Neuronal stem cell (in vitro differentiated cells): ENCODE data around the gene OR2V1.

Experiments used
- DNase-seq: peaks from one replicate; pipeline ENCODE4 v3.0.0-alpha.2; 2013; ENCODE audit warnings: low spot score
- H2AFZ ChIP-seq: one replicate; pipeline ENCODE4 v1.6.1; 2013; ENCODE audit warnings: mild to moderate bottlenecking, low read length, inconsistent platforms
- H2AK5ac ChIP-seq: 2 replicates; pipeline ENCODE4 v1.6.1; 2013; ENCODE audit warnings: low read depth, mild to moderate bottlenecking, inconsistent platforms, low read length, moderate library complexity, mixed read lengths
- H2BK120ac ChIP-seq: 2 replicates; pipeline ENCODE4 v1.6.1; 2013; ENCODE audit warnings: low read depth, mild to moderate bottlenecking, inconsistent platforms, low read length, moderate library complexity, mixed read lengths
- H2BK12ac ChIP-seq: one replicate; pipeline ENCODE4 v1.6.1; 2013; ENCODE audit warnings: low read length, inconsistent platforms
- H2BK15ac ChIP-seq: 2 replicates; pipeline ENCODE4 v1.6.1; 2013; ENCODE audit warnings: mild to moderate bottlenecking, low read length, inconsistent platforms, mixed read lengths
- H2BK5ac ChIP-seq: one replicate; pipeline ENCODE4 v1.6.1; 2013; ENCODE audit warnings: inconsistent platforms, mild to moderate bottlenecking, low read length, moderate library complexity
- H3K14ac ChIP-seq: one replicate; pipeline ENCODE4 v1.6.1; 2013; ENCODE audit warnings: low read length, inconsistent platforms
- H3K18ac ChIP-seq: 2 replicates; pipeline ENCODE4 v1.6.1; 2013; ENCODE audit warnings: low read length, inconsistent platforms
- H3K23ac ChIP-seq: 2 replicates; pipeline ENCODE4 v1.6.1; 2013; ENCODE audit warnings: low read depth, mild to moderate bottlenecking, mixed read lengths, low read length, inconsistent platforms; ENCODE audit not compliant: poor library complexity
- H3K27ac ChIP-seq: replicated peaks from 3 replicates; pipeline ENCODE4 v1.5.1; 2013; ENCODE audit warnings: low read length, inconsistent platforms
- H3K27me3 ChIP-seq, 3 experiments: 2 replicates each; pipeline ENCODE4 v1.6.1; 2013; ENCODE audit warnings: low read length in 3 of 3, mild to moderate bottlenecking in 2 of 3, inconsistent platforms in 1 of 3, low read depth in 1 of 3, mixed read lengths in 1 of 3, moderate library complexity in 1 of 3; ENCODE audit not compliant: control insufficient read depth in 3 of 3, insufficient read depth in 3 of 3
- H3K36me3 ChIP-seq, 2 donors: replicated peaks in 1 of 2; 2 replicates each; pipeline ENCODE4 v1.6.1; 2013; ENCODE audit warnings: low read length in 2 of 2; ENCODE audit not compliant: control insufficient read depth in 2 of 2, insufficient read depth in 2 of 2
- H3K4ac ChIP-seq: 2 replicates; pipeline ENCODE4 v1.6.1; 2013; ENCODE audit warnings: inconsistent platforms, mild to moderate bottlenecking, low read length, moderate library complexity
- H3K4me1 ChIP-seq, 2 donors: 1 replicate in 1 of 2; 2 replicates in 1 of 2; pipeline ENCODE4 v1.6.1; 2013; ENCODE audit warnings: low read length in 2 of 2, low read depth in 1 of 2; ENCODE audit not compliant: control insufficient read depth in 2 of 2, insufficient read depth in 1 of 2
- H3K4me2 ChIP-seq: one replicate; pipeline ENCODE4 v1.6.1; 2013; ENCODE audit warnings: mild to moderate bottlenecking, low read length, inconsistent platforms; ENCODE audit not compliant: insufficient read depth, poor library complexity, severe bottlenecking
- H3K4me3 ChIP-seq, 2 donors: 2 replicates each; pipeline ENCODE4 v1.5.1; 2013; ENCODE audit warnings: low read length in 2 of 2, mild to moderate bottlenecking in 2 of 2, inconsistent platforms in 1 of 2, moderate library complexity in 1 of 2
- H3K79me1 ChIP-seq: one replicate; pipeline ENCODE4 v1.6.1; 2013; ENCODE audit warnings: low read depth, mild to moderate bottlenecking, inconsistent platforms, low read length, moderate library complexity
- H3K9ac ChIP-seq: one replicate; pipeline ENCODE4 v1.6.1; 2013; ENCODE audit warnings: mild to moderate bottlenecking, low read depth, low read length, inconsistent platforms; ENCODE audit not compliant: poor library complexity
- H3K9me3 ChIP-seq, 2 donors: replicated peaks in 1 of 2; 2 replicates each; pipeline versions ENCODE3 to v1.6.1; 2013; ENCODE audit warnings: low read length in 2 of 2, mild to moderate bottlenecking in 2 of 2, inconsistent platforms in 1 of 2, low read depth in 1 of 2, mixed read lengths in 1 of 2, moderate library complexity in 1 of 2; ENCODE audit not compliant: control insufficient read depth in 2 of 2, insufficient read depth in 1 of 2
- H4K8ac ChIP-seq: one replicate; pipeline ENCODE4 v1.6.1; 2013; ENCODE audit warnings: low read depth, mild to moderate bottlenecking, inconsistent platforms, low read length, moderate library complexity
- H4K91ac ChIP-seq: one replicate; pipeline ENCODE4 v1.6.1; 2013; ENCODE audit warnings: low read length, low read depth, mild to moderate bottlenecking, inconsistent platforms; ENCODE audit not compliant: poor library complexity
- WGBS, 2 donors: extraction: QIAGEN DNeasy Blood & Tissue Kit; methylation state at CpG; one replicate each; pipeline ENCODE4 v1.1.7; 2013; ENCODE audit warnings: missing lambda C conversion rate in 2 of 2, mixed read lengths in 1 of 2; ENCODE audit not compliant: insufficient read length in 2 of 2, insufficient replicate concordance in 1 of 2; ENCODE audit errors: extremely low coverage in 2 of 2; 5-methylcytosine and 5-hydroxymethylcytosine counted together

Gene OR2V1

GRCh38 chr5:181173420-181174342, 42.7 kb upstream of the OR2V1 start:
- Histone ChIP-seq H3K4ac (no peak overlapping the region), H3K9ac (no peak overlapping the region), H2BK120ac (no peak overlapping the region), H2AFZ (peak overlapping the region; percentile 44), H2BK5ac (no peak overlapping the region), H3K23ac (no peak overlapping the region), H3K4me1 (peaks cover 7 to 10% of the 10 kb centered on the region in 2 donors), H4K91ac (no peak overlapping the region), H3K18ac (no peak overlapping the region), H3K4me2 (peak overlapping the region; percentile 54), H3K36me3 (no peaks in the 10 kb centered on the region), H2AK5ac (no peak overlapping the region), H3K4me3 (peak overlapping the region; percentile 20 to 68), H2BK15ac (no peak overlapping the region), H3K9me3 (peaks cover 0 to 2% of the 10 kb centered on the region in 2 donors), H4K8ac (no peak overlapping the region), H3K79me1 (no peaks in the 10 kb centered on the region), H3K27me3 (peaks cover 2 to 56% (median 40%) of the 10 kb centered on the region in 3 experiments), H2BK12ac (no peak overlapping the region), H3K27ac (no peak overlapping the region), H3K14ac (no peak overlapping the region)
- no CpG with 5 or more reads among the region's 50 CpGs for WGBS, 2 donors
- DNase-seq, result no peak

- Histone ChIP-seq H4K8ac (no peak overlapping the region), H3K18ac (no peak overlapping the region), H2AK5ac (no peak overlapping the region), H3K23ac (no peak overlapping the region), H2BK120ac (no peak overlapping the region), H3K4me2 (peak overlapping the region; percentile 37), H3K36me3 (no peaks in the 10 kb centered on the region), H2BK15ac (no peak overlapping the region), H3K4me3 (peak overlapping the region in 1 of 2 donors; percentile 31), H3K4me1 (peaks cover 9 to 10% of the 10 kb centered on the region in 2 donors), H3K14ac (no peak overlapping the region), H2AFZ (no peak overlapping the region), H3K9ac (no peak overlapping the region), H3K4ac (no peak overlapping the region), H2BK5ac (no peak overlapping the region), H3K9me3 (peaks cover 0 to 2% of the 10 kb centered on the region in 2 donors), H3K27me3 (peaks cover 2 to 62% (median 44%) of the 10 kb centered on the region in 3 experiments), H3K27ac (no peak overlapping the region), H3K79me1 (no peaks in the 10 kb centered on the region), H2BK12ac (no peak overlapping the region), H4K91ac (no peak overlapping the region)
- no peak for DNase-seq
- no CpG with 5 or more reads among the region's 11 CpGs for WGBS, 2 donors
These were observed 42.1 kb upstream of the OR2V1 start for GRCh38 chr5:181173027-181173419.

- H2BK5ac ChIP-seq, result no peak overlapping the region
- H3K18ac ChIP-seq, result no peak overlapping the region
- H2BK15ac ChIP-seq, result no peak overlapping the region
- H4K8ac ChIP-seq, result no peak overlapping the region
- H3K9ac ChIP-seq, result no peak overlapping the region
- no peak overlapping the region for H2AFZ ChIP-seq
- no peak overlapping the region for H3K27ac ChIP-seq
- WGBS, 2 donors, result no CpG with 5 or more reads among the region's 3 CpGs
- no peak overlapping the region for H4K91ac ChIP-seq
- no peak overlapping the region for H2BK120ac ChIP-seq
- peaks cover 9 to 10% of the 10 kb centered on the region in 2 donors for H3K4me1 ChIP-seq
- peaks cover 0 to 2% of the 10 kb centered on the region in 2 donors for H3K9me3 ChIP-seq
- H3K27me3 ChIP-seq, result peaks cover 2 to 63% (median 47%) of the 10 kb centered on the region in 3 experiments
- no peak overlapping the region for H2AK5ac ChIP-seq
- no peak overlapping the region for H3K4ac ChIP-seq
- no peak overlapping the region for H3K23ac ChIP-seq
- H3K4me2 ChIP-seq, result no peak overlapping the region
- H3K4me3 ChIP-seq, result no peak overlapping the region
- no peak overlapping the region for H3K14ac ChIP-seq
- no peaks in the 10 kb centered on the region for H3K36me3 ChIP-seq
- H2BK12ac ChIP-seq, result no peak overlapping the region
- no peaks in the 10 kb centered on the region for H3K79me1 ChIP-seq
- no peak for DNase-seq
These were observed 40.8 kb upstream of the OR2V1 start for GRCh38 chr5:181171782-181172181.

GRCh38 chr5:181170996-181171395, 40.0 kb upstream of the OR2V1 start:
- Histone ChIP-seq H2BK120ac (no peak overlapping the region), H3K4ac (no peak overlapping the region), H3K9me3 (peaks cover 0 to 2% of the 10 kb centered on the region in 2 donors), H2BK5ac (no peak overlapping the region), H3K79me1 (no peaks in the 10 kb centered on the region), H2BK15ac (no peak overlapping the region), H4K91ac (no peak overlapping the region), H3K27me3 (peaks cover 2 to 63% (median 47%) of the 10 kb centered on the region in 3 experiments), H3K36me3 (no peaks in the 10 kb centered on the region), H3K4me2 (no peak overlapping the region), H2BK12ac (no peak overlapping the region), H3K23ac (no peak overlapping the region), H3K27ac (no peak overlapping the region), H3K9ac (no peak overlapping the region), H2AK5ac (no peak overlapping the region), H2AFZ (no peak overlapping the region), H4K8ac (no peak overlapping the region), H3K4me1 (peaks cover 9 to 10% of the 10 kb centered on the region in 2 donors), H3K14ac (no peak overlapping the region), H3K18ac (no peak overlapping the region), H3K4me3 (no peak overlapping the region)
- DNase-seq, result no peak
- WGBS, 2 donors, result no CpG with 5 or more reads among the region's 6 CpGs
